C1 segment of cervical spinal cord (tissue), 14 donors: Measurements from ENCODE around the gene LIG3.
"Not testable (repeated sequence)": the region's sequence is repeated elsewhere in the genome, so short reads cannot be mapped to it uniquely, and the experiment has no call there.

ENCODE experiments used
- DNase-seq, 14 donors: peaks; one replicate each; lab custom pipeline; 2025; lab: John Stamatoyannopoulos, UW

Gene LIG3

DNA sequence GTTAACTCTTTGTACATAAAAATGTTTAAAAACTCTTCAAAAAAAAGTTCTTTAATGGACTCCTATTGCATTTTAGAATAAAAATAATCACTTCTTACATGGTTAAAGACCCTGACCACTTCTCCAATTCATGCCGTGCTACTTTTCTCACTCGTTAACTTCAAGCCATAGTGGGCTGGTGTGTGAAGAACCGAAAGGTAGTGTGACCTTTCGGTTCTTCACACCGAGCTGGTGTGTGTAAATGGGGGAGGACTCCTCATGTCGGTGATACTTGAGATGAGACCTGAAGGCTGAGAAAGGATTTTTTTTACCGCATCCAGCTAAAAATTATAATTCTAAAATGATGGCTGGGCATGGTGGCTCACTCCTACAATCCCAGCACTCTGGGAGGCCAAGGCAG, 61.1 kb downstream of the LIG3 start:
- DNase-seq: no peak

DNA sequence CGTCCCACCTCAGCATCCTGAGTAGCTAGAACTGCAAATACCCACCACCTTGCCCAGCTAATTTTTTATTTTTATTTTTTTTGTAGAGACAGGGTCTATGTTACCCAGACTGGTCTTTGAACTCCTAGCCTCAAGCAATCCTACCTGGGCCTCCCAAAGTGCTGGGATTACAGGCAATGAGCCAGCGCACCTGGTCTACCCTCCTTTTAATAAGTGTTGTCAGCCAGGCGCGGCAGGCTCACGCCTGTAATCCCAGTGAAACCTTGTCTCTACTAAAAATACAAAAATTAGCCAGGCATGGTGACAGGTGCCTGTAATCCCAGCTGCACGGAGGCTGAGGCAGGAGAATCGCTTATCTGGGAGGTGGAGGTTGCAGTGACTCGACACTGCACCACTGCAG, 63.9 kb downstream of the LIG3 start:
- no peak for DNase-seq

DNA sequence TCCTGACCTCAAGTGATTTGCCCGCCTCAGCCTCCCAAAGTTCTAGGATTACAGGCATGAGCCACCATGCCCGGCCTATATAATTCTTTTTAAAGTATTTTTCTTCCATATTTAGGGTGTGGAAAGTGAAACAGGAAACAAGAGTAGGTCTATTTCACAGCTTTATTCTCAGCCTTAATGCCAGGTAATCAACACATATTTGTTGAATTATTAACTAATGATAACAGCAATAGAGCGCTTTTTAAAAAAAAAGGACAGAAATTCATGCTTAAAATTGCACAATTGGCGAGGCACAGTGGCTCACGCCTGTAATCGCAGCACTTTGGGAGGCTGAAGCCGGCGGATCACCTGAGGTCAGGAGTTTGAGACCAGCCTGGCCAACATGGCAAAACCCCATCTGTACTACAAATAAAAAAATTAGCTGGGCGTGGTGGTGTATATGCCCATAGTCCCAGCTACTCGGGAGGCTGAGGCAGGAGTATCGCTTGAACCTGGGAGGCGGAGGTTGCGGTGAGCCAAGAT, 65.2 kb downstream of the LIG3 start:
- not testable (repeated sequence) for DNase-seq

DNA sequence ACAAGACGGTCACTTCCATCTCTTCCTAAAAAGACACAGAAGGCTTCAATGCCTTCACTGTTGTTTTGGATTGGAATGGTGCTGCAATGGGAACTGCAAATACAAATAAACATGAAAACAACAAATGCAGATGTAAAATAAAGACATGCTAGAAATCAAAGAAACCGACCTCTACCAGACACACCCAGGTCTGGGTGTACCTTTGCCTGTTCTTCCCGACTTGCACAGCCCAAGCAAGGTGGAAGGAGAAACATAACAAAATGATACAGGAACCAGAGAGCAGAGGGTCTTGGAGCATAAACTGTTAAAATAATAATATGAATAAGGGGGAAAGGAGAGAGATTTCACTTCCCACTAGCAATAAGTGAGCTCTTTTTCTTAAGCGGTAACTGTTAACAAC, 65.9 kb downstream of the LIG3 start:
- DNase-seq: no peak

DNA sequence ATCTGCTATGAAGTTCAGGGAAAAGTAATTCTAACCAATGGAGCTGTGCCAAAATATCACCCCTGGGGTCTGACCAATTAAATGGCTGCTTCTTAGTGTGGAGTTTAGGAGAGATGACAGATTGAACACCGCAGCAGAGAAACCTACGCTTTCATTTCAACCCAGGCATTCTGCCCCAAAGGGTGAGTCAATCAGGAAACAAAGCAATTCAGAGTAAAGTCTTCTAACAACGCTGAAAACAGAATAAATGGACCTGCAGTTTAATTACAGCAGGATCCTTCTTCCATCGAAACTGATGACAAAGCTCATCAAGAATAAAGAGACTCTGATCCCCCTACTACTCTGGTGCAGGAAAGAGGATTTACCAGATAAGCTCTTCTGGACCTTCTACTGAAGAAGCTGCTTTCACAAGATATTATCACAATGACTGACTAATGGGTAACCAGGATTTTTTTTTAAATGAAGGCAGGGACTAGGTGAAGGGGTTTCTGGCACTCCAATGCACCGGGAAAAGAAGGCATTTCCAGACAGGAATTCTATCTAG, 66.5 kb downstream of the LIG3 start:
- DNase-seq: peak in 1 of 14 donors; percentile 18

DNA sequence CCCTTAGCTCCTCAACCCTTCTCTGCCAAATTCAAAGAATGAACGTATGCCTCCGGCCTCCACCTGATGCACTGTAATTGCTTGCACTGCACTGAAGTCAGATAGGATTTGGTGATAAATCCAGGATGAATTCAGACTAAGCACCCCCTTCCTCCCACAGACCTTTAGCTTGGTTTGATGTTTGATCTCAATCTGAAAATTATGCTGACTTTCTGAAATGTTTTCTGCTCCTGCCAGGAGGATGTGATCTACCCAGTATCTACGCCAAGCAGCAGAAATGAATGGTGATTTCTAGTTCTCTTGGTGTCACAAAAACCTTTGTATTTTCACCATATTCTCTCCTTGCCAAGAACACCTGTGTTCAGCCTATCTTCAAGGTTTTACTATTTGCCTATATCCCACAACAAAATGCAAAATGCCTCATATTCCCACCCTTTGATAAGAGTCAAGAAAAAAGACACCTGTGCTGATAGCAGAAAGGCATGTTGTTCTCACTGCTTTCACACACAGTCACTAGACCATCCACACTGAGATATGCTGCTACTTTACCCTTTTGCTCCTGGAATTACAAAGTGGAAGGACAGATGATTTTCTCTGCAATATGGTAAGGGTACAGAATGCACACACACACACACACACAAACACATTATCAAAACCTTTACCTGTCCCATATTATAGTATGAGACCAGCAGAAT, 68.5 kb downstream of the LIG3 start:
- no peak for DNase-seq

DNA sequence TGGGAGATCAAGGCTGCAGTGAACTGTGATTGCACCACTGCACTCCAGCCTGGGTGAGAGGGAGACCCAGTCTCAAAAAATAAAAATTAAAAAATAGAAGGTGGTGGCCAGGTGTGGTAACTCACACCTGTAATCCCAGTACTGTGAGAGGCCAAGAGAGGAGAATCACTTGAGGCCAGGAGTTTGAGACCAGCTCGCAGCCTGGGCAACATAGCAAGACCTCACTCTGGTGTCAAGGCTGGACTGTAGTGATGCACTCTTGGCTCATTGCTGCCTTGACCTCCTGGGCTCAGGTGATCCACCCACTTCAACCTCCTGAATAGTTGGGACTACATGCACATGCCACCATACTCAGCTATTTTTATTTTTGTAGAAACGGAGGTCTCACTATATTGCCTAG, 69.9 kb downstream of the LIG3 start:
- DNase-seq: no peak

DNA sequence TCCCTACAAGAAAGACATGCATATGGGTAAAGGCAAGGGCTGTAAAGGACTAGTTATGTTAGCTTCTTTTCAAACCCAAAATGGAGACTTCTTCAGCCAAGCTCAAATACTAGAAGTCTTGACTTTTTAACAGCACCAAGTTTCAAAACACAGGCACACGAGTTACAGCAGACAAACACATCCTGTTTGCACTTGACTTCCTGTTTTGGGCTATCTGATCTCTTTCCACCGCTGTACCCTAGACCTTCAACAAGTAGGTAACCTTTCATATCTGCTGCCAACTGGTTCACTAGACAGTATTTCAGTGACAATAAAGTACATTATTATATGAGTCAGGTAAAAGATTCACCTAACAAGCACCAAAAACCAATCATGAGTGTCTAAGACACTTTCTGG, 70.9 kb downstream of the LIG3 start:
- no peak for DNase-seq

DNA sequence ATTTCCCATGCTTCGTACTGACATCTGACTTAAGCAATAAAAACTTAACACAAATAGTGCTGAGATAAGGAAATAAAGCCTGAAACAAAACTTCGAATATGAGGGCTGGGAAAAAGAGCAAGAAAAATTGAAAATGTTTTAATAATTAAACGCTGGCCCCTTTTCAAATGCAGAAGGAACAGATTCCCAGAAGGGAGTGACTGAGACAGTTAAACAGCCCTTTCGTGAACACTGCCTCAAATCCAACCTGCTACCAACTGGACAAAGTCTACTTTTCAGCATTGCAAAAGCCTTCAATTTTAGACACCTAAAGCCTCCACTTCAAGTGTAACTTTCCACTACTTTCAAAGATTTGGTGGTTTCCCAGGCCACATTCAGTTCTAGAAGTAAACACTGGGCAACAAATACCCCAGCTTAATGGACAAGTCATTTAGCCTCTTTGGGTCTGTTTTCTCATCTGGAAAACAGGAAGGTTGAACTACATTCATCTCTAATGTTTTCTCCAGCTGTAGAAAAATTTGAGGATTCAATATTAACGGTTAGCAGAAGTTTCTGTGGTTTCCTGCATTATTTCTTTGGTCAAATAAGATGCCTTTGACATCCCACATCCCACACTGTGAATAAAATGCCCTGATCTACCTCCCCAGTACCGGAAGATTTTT, 71.4 kb downstream of the LIG3 start:
- DNase-seq: no peak

DNA sequence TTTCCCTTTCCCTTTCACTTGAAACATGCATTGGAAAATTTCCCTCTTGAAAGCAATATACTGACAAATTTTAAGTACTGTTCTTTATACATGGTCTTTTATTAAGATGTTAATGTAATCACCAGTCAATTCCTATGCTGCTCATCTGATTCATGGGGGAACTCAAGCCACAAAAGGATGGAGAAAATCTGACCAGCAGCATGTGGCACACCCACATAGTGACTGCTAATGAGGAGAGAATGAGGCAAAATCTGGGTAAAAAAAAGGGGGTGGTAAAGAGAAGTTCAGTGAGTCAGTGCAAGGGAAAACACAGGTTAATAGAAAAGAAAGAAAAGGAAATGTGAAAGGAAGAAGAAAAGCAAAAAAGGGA, 71.9 kb downstream of the LIG3 start:
- no peak for DNase-seq

DNA sequence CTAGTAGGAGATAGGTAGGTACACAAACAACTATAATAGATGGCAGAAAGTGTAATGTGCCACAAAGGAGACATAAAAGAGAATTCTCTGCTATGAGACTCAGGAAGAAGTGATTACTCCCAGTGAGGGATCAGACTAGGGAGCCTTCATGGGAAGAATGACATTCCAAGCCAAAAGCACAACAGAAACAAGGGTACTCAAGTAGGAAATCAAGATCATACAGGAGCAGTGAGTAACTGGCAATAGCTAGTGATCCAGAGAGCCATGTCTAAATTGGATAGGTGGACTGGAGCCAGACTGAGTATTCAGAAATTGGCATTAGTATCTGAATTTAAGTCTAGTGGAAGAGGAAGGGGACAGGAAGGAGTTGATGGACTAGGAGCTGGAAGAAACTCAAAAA, 72.5 kb downstream of the LIG3 start:
- DNase-seq: no peak

DNA sequence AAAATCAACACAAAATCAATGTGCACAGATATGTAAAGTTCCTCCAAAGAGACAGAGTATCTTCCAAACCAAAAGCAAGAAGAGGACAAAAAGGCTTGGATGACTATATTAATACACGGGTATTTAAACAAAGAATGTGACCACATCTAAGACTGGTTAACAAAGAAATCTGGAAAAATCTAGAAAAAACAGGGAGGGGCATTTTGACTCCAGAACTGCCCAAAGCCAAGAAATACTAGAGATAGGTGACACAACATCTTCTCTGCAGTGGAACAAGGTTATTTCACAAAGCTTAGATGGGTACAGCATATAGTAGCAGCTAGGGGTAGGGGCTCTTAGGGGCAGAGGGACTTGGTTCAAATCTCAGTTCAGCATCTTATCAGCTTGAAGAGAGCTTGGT, 72.9 kb downstream of the LIG3 start:
- DNase-seq: no peak

DNA sequence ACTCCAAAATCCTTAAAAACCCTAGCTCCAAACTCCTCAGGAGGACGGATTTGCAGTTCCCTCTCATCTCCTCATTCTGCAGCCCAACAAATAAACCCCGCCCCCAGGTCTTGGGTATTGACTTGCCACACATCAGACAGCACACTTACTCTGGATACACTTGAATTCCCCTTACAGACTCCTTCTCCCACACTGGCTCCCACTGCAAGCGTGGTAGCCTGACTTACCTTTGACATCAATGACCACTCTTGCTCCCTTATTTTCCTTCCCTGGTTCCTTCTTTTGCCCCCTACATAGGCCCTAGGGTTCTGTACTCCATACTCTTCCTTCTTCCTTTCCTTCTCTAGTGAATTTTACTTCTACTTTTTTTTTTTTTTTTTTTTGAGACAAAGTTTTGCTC, 75.7 kb downstream of the LIG3 start:
- DNase-seq: no peak

DNA sequence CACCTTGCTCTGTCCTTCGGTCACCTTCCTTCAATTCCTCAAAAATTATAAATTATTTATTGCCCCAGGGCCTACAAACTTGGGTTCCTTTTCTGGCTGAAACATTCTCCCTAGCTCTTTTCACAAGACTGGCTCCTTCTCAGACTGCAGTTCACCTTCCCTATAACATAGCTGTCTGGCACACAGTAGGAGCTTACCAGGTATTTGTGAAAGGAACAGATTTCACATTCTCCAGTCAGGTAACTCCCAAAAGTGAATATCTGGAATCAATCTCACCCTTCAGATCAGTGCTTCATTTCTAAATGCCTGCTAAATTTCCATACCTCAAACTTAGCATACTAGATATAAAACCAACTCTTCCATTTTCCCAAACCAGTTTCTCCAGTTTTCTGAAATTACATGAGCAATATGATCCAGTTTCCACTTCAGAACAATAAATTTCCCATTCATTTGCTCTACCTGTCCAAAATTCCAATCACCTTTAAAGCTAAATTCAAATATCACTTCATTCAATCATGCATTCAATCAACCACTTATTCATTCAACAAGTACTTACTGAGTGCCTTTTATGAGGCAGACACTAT, 77.1 kb downstream of the LIG3 start:
- no peak for DNase-seq
